ENCODE results near the gene GPC6. TPM values are rescaled to one million over a fixed set of nuclear protein-coding genes. Genes with fewer than 3 reads are reported as not detected.

Gene GPC6
- total RNA-seq, 1 donor from 2014 or later = 8.4 TPM

DNA sequence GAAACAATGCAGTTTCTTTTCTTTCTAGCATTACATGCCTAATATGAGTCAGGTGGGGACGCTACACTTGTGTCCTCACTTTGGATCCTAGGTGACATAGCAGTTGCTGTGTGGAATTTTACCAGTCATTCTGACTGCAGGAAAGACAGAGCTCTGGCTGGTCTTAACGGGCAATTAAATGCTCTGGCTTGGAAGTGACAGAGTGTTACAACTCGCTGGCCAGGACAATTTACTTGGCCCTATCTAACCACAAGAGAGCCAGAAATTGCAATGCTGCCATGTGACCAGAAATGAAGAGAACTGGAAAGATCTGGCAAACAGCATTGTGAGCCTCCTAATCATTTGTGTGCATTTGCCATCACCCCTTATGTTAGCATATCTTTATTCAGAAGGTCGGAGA is 901.8 kb downstream of the GPC6 start:
- Histone ChIP-seq H3K4me3 (no peak overlapping the region), H3K9me3 (no peaks in the 10 kb centered on the region), H3K4me1 (no peaks in the 10 kb centered on the region), H3K27ac (no peak overlapping the region), H3K36me3 (no peaks in the 10 kb centered on the region), H3K27me3 (no peaks in the 10 kb centered on the region)
- DNase-seq (no peak), ATAC-seq (peak; percentile 30)
- TF ChIP-seq, protein P1, sequence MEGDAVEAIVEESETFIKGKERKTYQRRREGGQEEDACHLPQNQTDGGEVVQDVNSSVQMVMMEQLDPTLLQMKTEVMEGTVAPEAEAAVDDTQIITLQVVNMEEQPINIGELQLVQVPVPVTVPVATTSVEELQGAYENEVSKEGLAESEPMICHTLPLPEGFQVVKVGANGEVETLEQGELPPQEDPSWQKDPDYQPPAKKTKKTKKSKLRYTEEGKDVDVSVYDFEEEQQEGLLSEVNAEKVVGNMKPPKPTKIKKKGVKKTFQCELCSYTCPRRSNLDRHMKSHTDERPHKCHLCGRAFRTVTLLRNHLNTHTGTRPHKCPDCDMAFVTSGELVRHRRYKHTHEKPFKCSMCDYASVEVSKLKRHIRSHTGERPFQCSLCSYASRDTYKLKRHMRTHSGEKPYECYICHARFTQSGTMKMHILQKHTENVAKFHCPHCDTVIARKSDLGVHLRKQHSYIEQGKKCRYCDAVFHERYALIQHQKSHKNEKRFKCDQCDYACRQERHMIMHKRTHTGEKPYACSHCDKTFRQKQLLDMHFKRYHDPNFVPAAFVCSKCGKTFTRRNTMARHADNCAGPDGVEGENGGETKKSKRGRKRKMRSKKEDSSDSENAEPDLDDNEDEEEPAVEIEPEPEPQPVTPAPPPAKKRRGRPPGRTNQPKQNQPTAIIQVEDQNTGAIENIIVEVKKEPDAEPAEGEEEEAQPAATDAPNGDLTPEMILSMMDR (IDR thresholded peaks at IDR 0.05) = no peak
- intact Hi-C loops (cut with DNase I) = no loop called here

GRCh38 chr13:94129490-94129894 is 902.9 kb downstream of the GPC6 start:
- intact Hi-C loops (cut with DNase I) = no loop called here
- Histone ChIP-seq H3K27me3 (no peaks in the 10 kb centered on the region), H3K4me1 (no peaks in the 10 kb centered on the region), H3K9me3 (no peaks in the 10 kb centered on the region), H3K27ac (no peak overlapping the region), H3K36me3 (no peaks in the 10 kb centered on the region), H3K4me3 (no peak overlapping the region)
- DNase-seq (no peak), ATAC-seq (peak; percentile 63)
- TF ChIP-seq, protein P1 (IDR thresholded peaks at IDR 0.05) = no peak

DNA sequence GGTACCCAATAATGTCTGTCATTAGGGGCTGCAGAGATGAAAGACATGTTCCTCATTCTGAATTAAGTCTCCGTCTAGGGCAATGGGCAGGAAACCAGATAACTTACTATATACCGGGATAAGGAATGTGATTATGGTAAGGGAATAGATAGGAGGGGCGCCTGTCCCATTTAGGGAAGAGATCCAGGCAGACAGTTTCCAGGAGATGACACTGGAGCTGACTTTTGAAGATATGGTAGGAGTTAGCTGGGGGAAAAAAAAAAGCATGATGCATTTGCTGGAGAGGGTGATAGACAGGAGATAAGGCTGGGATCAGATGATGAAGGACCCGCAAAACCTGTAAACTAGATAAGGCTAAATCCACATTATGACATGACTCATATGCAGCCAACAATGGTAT is 912.2 kb downstream of the GPC6 start:
- ATAC-seq (no peak), DNase-seq (no peak)
- intact Hi-C loops (cut with DNase I) = no loop called here

GRCh38 chr13:94139393-94139995 is 912.9 kb downstream of the GPC6 start:
- ATAC-seq = no peak
- Histone ChIP-seq H3K27me3 (no peaks in the 10 kb centered on the region), H3K9me3 (no peaks in the 10 kb centered on the region), H3K27ac (no peak overlapping the region), H3K36me3 (no peaks in the 10 kb centered on the region), H3K4me3 (no peak overlapping the region), H3K4me1 (no peaks in the 10 kb centered on the region)
- TF ChIP-seq, protein P1 (IDR thresholded peaks at IDR 0.05) = no peak
- DNase-seq = no peak
- intact Hi-C loops (cut with DNase I) = no loop called here

More for the DNA sequence above, 912.2 kb downstream of the GPC6 start:
- Histone ChIP-seq H3K4me3 (no peak overlapping the region), H3K4me1 (no peaks in the 10 kb centered on the region), H3K36me3 (no peaks in the 10 kb centered on the region), H3K27me3 (no peaks in the 10 kb centered on the region), H3K9me3 (no peaks in the 10 kb centered on the region), H3K27ac (no peak overlapping the region)
- TF ChIP-seq, protein P1 (IDR thresholded peaks at IDR 0.05) = no peak

- Histone ChIP-seq H3K36me3 (no peaks in the 10 kb centered on the region), H3K9me3 (no peaks in the 10 kb centered on the region), H3K4me3 (no peak overlapping the region), H3K4me1 (no peaks in the 10 kb centered on the region), H3K27me3 (no peaks in the 10 kb centered on the region), H3K27ac (no peak overlapping the region)
- DNase-seq (no peak), ATAC-seq (no peak)
- TF ChIP-seq, protein P1 (IDR thresholded peaks at IDR 0.05) = no peak
- intact Hi-C loops (cut with DNase I) = no loop called here
These were observed 913.4 kb downstream of the GPC6 start for GRCh38 chr13:94140027-94140426.

DNA sequence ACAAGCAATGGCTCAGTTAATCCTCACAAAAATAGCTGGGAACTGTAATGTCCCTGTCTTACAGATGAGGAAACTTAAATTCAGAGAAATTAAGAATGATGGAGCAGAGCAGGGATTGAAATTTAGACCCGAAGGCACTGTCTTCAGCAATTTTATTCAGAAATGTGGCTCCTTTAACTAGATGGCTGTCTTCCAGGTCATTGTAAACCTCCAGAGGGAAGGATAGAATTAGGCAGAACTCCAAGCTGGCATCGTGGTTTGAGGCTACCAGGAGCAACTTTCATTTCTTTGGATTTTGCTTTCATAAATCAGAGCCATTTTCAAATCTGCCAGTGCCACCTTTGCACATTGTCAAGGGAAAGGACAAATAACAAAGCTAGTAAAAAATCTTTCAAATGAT is 913.9 kb downstream of the GPC6 start:
- Histone ChIP-seq H3K36me3 (no peaks in the 10 kb centered on the region), H3K27me3 (no peaks in the 10 kb centered on the region), H3K27ac (no peak overlapping the region), H3K4me3 (no peak overlapping the region), H3K4me1 (no peaks in the 10 kb centered on the region), H3K9me3 (no peaks in the 10 kb centered on the region)
- intact Hi-C loops (cut with DNase I) = no loop called here
- no peak for DNase-seq
- ATAC-seq = no peak
- TF ChIP-seq, protein P1 (IDR thresholded peaks at IDR 0.05) = no peak

Measured in upper lobe of right lung (tissue), 1 donor.